ENCODE data around the gene SGMS1.

The SGMS1 gene

GRCh38 chr10:50513956-50514355 is 109.8 kb downstream of the SGMS1 start:
- no peaks in the 10 kb centered on the region for H4K20me1 ChIP-seq (ENCODE audit: insufficient read depth, low read length)
- H3K79me2 ChIP-seq (ENCODE audit: low read length), result peaks cover 18% of the 10 kb centered on the region
- no peaks in the 10 kb centered on the region for H3K27me3 ChIP-seq (ENCODE audit: low read depth, low read length)
- H3K36me3 ChIP-seq (replicated peaks; ENCODE audit: low read depth, low read length), result no peaks in the 10 kb centered on the region
- H3K4me3 ChIP-seq (ENCODE audit: low read length), result no peak overlapping the region
- H3K9me3 ChIP-seq (ENCODE audit: insufficient read depth, low read length), result no peaks in the 10 kb centered on the region
- no peak overlapping the region for H3K9ac ChIP-seq (ENCODE audit: low read length)
- no peak for TF ChIP-seq CTCF (IDR thresholded peaks at IDR 0.05; ENCODE audit: low read depth, low read length)
- H3K4me2 ChIP-seq (ENCODE audit: low read length), result peak overlapping the region; percentile 85; the same call in 1 of the 2 replicates
- H2AFZ ChIP-seq (ENCODE audit: low read depth, low read length), result no peak overlapping the region
- no peak overlapping the region for H3K27ac ChIP-seq (ENCODE audit: low read length)
- H3K4me1 ChIP-seq (ENCODE audit: low read length), result peaks cover 63% of the 10 kb centered on the region

DNA sequence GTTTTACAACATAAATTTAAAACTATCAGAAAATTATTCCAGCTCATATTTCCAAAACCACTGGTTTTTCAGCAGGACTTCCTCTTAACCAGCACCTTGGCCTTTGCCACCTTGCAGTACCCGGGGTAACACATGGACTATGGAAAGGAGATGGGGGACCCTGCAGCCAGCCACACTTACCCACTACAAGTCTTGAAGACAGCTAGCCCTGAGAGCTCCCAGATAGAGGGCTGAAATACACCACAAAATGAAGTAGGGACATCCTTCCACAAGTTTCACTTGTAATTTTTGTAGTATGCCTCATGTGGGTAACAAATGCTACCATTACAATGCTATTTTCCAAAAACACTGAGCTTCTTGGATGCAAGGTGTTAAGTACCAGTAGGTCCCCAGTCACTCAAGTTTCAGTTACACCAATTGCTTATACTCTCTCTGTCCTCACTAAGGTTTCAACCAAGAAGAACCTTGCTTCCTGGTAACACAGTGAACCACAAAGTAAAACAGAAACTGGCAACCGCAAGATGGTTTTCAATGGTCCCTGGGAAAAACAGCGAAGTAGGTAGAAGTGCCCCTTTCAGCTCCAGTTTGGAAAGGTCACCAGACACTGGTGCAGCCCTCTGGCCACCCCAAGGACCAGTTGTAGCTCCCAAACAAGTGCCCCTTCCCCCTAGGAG is 110.9 kb downstream of the SGMS1 start:
- H3K79me2 ChIP-seq (ENCODE audit: low read length), result peaks cover 18% of the 10 kb centered on the region
- H3K4me2 ChIP-seq (ENCODE audit: low read length), result peak overlapping the region; percentile 85
- no peak overlapping the region for H2AFZ ChIP-seq (ENCODE audit: low read depth, low read length)
- H4K20me1 ChIP-seq (ENCODE audit: insufficient read depth, low read length), result no peaks in the 10 kb centered on the region
- H3K27ac ChIP-seq (ENCODE audit: low read length), result peak overlapping the region; percentile 99
- no peaks in the 10 kb centered on the region for H3K9me3 ChIP-seq (ENCODE audit: insufficient read depth, low read length)
- TF ChIP-seq CTCF (IDR thresholded peaks at IDR 0.05; ENCODE audit: low read depth, low read length) (no peak), EZH2phosphoT487 (IDR thresholded peaks at IDR 0.05; ENCODE audit: low read depth) (no peak)
- H3K27me3 ChIP-seq (ENCODE audit: low read depth, low read length), result no peaks in the 10 kb centered on the region
- no peaks in the 10 kb centered on the region for H3K36me3 ChIP-seq (replicated peaks; ENCODE audit: low read depth, low read length)
- peak overlapping the region; percentile 74 for H3K9ac ChIP-seq (ENCODE audit: low read length)
- peaks cover 70% of the 10 kb centered on the region for H3K4me1 ChIP-seq (ENCODE audit: low read length)
- peak overlapping the region; percentile 57 for H3K4me3 ChIP-seq (ENCODE audit: low read length)

GRCh38 chr10:50512214-50512595 is 111.6 kb downstream of the SGMS1 start:
- Histone ChIP-seq H4K20me1 (ENCODE audit: insufficient read depth, low read length) (no peaks in the 10 kb centered on the region), H3K4me1 (ENCODE audit: low read length) (peaks cover 77% of the 10 kb centered on the region), H3K4me3 (ENCODE audit: low read length) (peak overlapping the region; percentile 57), H3K4me2 (ENCODE audit: low read length) (peak overlapping the region; percentile 85), H3K79me2 (ENCODE audit: low read length) (peaks cover 24% of the 10 kb centered on the region), H3K9me3 (ENCODE audit: insufficient read depth, low read length) (no peaks in the 10 kb centered on the region), H3K9ac (ENCODE audit: low read length) (peak overlapping the region; percentile 74), H2AFZ (ENCODE audit: low read depth, low read length) (no peak overlapping the region), H3K27ac (ENCODE audit: low read length) (peak overlapping the region; percentile 99), H3K27me3 (ENCODE audit: low read depth, low read length) (no peaks in the 10 kb centered on the region), H3K36me3 (replicated peaks; ENCODE audit: low read depth, low read length) (no peaks in the 10 kb centered on the region)
- no peak for TF ChIP-seq CTCF (IDR thresholded peaks at IDR 0.05; ENCODE audit: low read depth, low read length)
- TF ChIP-seq EZH2phosphoT487 (IDR thresholded peaks at IDR 0.05; ENCODE audit: low read depth), result no peak

DNA sequence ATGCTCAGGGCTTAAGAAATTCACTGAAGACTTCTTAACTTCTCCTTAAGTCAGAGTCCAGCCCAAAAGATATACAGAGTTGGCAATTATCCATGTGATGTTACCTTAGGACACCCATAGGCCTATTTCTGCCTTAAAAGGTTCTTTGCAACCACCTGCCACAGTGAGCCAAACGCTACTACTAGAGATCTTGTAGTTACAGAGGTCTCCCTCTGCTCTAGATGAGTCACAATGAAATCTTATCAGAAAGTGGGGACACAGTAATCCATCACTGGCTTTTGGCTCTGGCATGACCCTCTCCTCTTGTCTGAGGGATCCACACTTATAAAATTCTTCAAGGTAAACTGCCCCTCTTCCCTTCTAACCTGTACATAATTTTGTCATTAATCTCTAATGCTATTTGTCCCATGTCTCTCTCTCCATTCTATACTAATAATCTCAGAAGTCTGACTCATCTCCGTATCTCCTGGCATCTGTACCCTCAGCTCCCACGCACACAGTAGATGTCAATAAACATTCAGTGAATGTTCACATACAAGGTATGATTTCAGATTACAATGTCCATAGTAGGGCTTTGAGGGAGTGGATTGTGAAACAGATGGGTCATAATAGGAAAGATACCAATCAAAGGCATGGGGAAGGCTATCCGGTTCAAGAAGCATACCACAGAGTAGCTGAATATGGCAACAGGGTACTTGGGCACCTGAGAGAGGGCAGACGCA is 112.1 kb downstream of the SGMS1 start:
- peaks cover 82% of the 10 kb centered on the region for H3K4me1 ChIP-seq (ENCODE audit: low read length)
- no peak overlapping the region for H2AFZ ChIP-seq (ENCODE audit: low read depth, low read length)
- H3K9ac ChIP-seq (ENCODE audit: low read length), result peak overlapping the region; percentile 74
- H4K20me1 ChIP-seq (ENCODE audit: insufficient read depth, low read length), result no peaks in the 10 kb centered on the region
- peak overlapping the region; percentile 99 for H3K27ac ChIP-seq (ENCODE audit: low read length)
- no peaks in the 10 kb centered on the region for H3K27me3 ChIP-seq (ENCODE audit: low read depth, low read length)
- no peak for TF ChIP-seq CTCF (IDR thresholded peaks at IDR 0.05; ENCODE audit: low read depth, low read length)
- H3K36me3 ChIP-seq (replicated peaks; ENCODE audit: low read depth, low read length), result no peaks in the 10 kb centered on the region
- H3K4me3 ChIP-seq (ENCODE audit: low read length), result peak overlapping the region; percentile 57; the same call in 1 of the 2 replicates
- H3K9me3 ChIP-seq (ENCODE audit: insufficient read depth, low read length), result no peaks in the 10 kb centered on the region
- H3K79me2 ChIP-seq (ENCODE audit: low read length), result peaks cover 29% of the 10 kb centered on the region
- H3K4me2 ChIP-seq (ENCODE audit: low read length), result peak overlapping the region; percentile 85
